Liver (tissue), 3 donors: ENCODE results near the gene COL27A1.

ENCODE experiments used
- EGR1 ChIP-seq, 2 donors: IDR thresholded peaks; 2 replicates each; pipeline ENCODE4 v1.6.1; 2016 to 2018; ENCODE audit warnings: antibody characterized with exemption in 2 of 2, low read depth in 2 of 2
- FOXA1 ChIP-seq: IDR thresholded peaks from 2 replicates; pipeline ENCODE4 v1.6.1; 2016; ENCODE audit warnings: antibody characterized with exemption
- GABPA ChIP-seq, 2 donors: IDR thresholded peaks in 1 of 2; conservative IDR thresholded peaks in 1 of 2; 2 replicates each; pipeline ENCODE4 v1.6.1; 2016; ENCODE audit warnings: antibody characterized with exemption in 2 of 2, mild to moderate bottlenecking in 1 of 2, moderate library complexity in 1 of 2
- JUND ChIP-seq, 2 donors: IDR thresholded peaks; 2 replicates each; pipeline ENCODE4 v1.6.1; 2016; ENCODE audit warnings: antibody characterized with exemption in 2 of 2
- SP1 ChIP-seq: IDR thresholded peaks from 2 replicates; pipeline ENCODE4 v1.6.1; 2018; ENCODE audit warnings: antibody characterized with exemption, mild to moderate bottlenecking
- TAF1 ChIP-seq: conservative IDR thresholded peaks from 2 replicates; pipeline ENCODE4 v1.6.1; 2016; ENCODE audit warnings: antibody characterized with exemption, mild to moderate bottlenecking
- YY1 ChIP-seq: IDR thresholded peaks from 2 replicates; pipeline ENCODE4 v1.6.1; 2016; ENCODE audit warnings: antibody characterized with exemption, mild to moderate bottlenecking
- TF ChIP-seq, protein P1 (sequence below): fragments of 150-350 bp; IDR thresholded peaks from 2 replicates; pipeline ENCODE4 v1.5.1; 2017; ENCODE audit warnings: improper control_type of control experiment, low read depth, low read length; ENCODE audit not compliant: missing input control
- TF ChIP-seq, protein P2 (sequence below): IDR thresholded peaks from 2 replicates; pipeline ENCODE4 v1.6.1; 2016; ENCODE audit warnings: antibody characterized with exemption
- TF ChIP-seq, protein P3 (sequence below): IDR thresholded peaks from 2 replicates; pipeline ENCODE4 v1.6.1; 2016; ENCODE audit warnings: antibody characterized with exemption
- TF ChIP-seq, protein P4 (sequence below): IDR thresholded peaks from 2 replicates; pipeline ENCODE4 v1.6.1; 2016; ENCODE audit warnings: antibody characterized with exemption, mild to moderate bottlenecking
- donor health status: healthy.
- donor health status: healthy.

DNA sequence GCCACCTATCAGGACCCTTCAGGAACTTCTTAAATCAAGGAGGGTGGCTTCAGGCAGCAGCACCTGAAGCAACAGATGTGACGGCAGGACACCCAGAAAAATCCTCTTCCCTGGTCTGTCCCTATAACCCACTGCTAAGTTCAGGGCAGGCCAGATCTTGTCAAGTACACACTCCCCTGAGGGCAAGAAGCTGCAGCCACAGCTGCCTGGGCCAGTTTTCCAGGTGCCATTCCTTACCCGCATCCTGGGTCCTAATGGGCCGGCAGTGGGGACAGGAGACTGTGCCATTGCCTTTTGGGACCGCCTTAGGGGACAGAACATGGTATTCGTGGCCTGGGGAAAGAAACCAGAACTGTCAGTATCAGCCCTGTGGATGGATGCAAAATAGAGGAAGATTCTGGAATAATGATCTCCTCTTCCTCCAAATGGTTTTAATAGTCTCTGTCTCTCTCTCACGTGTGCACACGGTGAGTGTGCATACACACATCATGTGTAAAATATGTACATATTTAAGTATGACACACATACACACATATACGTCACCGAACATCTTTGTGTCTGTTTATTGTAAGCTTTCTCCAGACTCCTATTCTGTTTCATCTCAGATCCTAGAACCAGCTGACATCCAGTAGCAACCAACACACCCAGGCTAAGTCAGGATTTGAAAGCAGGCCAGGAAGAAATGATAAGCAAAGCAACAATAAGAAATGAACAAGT is 188.3 kb downstream of the COL27A1 start:
- TF ChIP-seq, protein P1, sequence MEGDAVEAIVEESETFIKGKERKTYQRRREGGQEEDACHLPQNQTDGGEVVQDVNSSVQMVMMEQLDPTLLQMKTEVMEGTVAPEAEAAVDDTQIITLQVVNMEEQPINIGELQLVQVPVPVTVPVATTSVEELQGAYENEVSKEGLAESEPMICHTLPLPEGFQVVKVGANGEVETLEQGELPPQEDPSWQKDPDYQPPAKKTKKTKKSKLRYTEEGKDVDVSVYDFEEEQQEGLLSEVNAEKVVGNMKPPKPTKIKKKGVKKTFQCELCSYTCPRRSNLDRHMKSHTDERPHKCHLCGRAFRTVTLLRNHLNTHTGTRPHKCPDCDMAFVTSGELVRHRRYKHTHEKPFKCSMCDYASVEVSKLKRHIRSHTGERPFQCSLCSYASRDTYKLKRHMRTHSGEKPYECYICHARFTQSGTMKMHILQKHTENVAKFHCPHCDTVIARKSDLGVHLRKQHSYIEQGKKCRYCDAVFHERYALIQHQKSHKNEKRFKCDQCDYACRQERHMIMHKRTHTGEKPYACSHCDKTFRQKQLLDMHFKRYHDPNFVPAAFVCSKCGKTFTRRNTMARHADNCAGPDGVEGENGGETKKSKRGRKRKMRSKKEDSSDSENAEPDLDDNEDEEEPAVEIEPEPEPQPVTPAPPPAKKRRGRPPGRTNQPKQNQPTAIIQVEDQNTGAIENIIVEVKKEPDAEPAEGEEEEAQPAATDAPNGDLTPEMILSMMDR: no peak
- TF ChIP-seq JUND (IDR thresholded peaks at IDR 0.05) (no peak), YY1 (no peak), SP1 (no peak), TAF1 (no peak), GABPA (IDR thresholded peaks at IDR 0.05 in 1 of 2, conservative IDR thresholded peaks at IDR 0.05 in 1 of 2) (no peak), EGR1 (IDR thresholded peaks at IDR 0.05; ENCODE audit: low read depth in 2 of 2) (no peak), FOXA1 (no peak)
- TF ChIP-seq, protein P2, sequence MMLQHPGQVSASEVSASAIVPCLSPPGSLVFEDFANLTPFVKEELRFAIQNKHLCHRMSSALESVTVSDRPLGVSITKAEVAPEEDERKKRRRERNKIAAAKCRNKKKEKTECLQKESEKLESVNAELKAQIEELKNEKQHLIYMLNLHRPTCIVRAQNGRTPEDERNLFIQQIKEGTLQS: no peak
- TF ChIP-seq, protein P3, sequence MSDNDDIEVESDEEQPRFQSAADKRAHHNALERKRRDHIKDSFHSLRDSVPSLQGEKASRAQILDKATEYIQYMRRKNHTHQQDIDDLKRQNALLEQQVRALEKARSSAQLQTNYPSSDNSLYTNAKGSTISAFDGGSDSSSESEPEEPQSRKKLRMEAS: no peak
- TF ChIP-seq, protein P4, sequence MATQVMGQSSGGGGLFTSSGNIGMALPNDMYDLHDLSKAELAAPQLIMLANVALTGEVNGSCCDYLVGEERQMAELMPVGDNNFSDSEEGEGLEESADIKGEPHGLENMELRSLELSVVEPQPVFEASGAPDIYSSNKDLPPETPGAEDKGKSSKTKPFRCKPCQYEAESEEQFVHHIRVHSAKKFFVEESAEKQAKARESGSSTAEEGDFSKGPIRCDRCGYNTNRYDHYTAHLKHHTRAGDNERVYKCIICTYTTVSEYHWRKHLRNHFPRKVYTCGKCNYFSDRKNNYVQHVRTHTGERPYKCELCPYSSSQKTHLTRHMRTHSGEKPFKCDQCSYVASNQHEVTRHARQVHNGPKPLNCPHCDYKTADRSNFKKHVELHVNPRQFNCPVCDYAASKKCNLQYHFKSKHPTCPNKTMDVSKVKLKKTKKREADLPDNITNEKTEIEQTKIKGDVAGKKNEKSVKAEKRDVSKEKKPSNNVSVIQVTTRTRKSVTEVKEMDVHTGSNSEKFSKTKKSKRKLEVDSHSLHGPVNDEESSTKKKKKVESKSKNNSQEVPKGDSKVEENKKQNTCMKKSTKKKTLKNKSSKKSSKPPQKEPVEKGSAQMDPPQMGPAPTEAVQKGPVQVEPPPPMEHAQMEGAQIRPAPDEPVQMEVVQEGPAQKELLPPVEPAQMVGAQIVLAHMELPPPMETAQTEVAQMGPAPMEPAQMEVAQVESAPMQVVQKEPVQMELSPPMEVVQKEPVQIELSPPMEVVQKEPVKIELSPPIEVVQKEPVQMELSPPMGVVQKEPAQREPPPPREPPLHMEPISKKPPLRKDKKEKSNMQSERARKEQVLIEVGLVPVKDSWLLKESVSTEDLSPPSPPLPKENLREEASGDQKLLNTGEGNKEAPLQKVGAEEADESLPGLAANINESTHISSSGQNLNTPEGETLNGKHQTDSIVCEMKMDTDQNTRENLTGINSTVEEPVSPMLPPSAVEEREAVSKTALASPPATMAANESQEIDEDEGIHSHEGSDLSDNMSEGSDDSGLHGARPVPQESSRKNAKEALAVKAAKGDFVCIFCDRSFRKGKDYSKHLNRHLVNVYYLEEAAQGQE: no peak
